ENCODE data around the gene CCL13.

Gene CCL13

DNA sequence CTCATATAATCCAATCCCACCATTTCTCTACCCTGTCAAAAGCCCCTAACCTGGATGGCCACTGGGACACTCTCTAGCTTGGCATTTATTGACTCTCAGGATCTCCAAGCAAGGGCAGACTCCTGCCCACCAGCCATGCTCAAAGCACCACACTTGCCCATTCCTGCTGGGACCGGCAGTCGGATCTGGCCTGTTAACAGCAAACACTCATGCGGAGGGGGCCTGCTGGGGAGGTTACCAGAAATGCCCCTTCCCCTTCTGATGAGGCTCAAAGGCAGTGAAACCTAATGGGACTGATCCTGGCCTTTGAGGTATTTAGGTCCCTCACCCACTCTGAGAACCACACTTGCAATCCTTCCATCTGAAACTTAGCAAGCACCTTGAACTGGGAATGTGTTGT is 13.3 kb downstream of the CCL13 start:
- H3K36me3 ChIP-seq (ENCODE audit: insufficient read depth, low read length), result no peaks in the 10 kb centered on the region
- no peaks in the 10 kb centered on the region for H3K9me3 ChIP-seq (ENCODE audit: insufficient read depth, low read depth, low read length)
- no peak overlapping the region for H2AFZ ChIP-seq (ENCODE audit: low read length)
- no peak overlapping the region for H3K4me2 ChIP-seq (ENCODE audit: low read depth, low read length, poor library complexity, severe bottlenecking)
- peaks cover 77% of the 10 kb centered on the region for H3K4me1 ChIP-seq (ENCODE audit: insufficient read depth, low read length, poor library complexity, severe bottlenecking)
- peak overlapping the region; percentile 18 for H3K9ac ChIP-seq (ENCODE audit: low read depth, low read length, poor library complexity, severe bottlenecking)
- TF ChIP-seq, protein P1, sequence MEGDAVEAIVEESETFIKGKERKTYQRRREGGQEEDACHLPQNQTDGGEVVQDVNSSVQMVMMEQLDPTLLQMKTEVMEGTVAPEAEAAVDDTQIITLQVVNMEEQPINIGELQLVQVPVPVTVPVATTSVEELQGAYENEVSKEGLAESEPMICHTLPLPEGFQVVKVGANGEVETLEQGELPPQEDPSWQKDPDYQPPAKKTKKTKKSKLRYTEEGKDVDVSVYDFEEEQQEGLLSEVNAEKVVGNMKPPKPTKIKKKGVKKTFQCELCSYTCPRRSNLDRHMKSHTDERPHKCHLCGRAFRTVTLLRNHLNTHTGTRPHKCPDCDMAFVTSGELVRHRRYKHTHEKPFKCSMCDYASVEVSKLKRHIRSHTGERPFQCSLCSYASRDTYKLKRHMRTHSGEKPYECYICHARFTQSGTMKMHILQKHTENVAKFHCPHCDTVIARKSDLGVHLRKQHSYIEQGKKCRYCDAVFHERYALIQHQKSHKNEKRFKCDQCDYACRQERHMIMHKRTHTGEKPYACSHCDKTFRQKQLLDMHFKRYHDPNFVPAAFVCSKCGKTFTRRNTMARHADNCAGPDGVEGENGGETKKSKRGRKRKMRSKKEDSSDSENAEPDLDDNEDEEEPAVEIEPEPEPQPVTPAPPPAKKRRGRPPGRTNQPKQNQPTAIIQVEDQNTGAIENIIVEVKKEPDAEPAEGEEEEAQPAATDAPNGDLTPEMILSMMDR (conservative IDR thresholded peaks at IDR 0.05; ENCODE audit: low read length), result no peak
- TF ChIP-seq EZH2phosphoT487 (IDR thresholded peaks at IDR 0.05; ENCODE audit: borderline replicate concordance), result no peak
- no peaks in the 10 kb centered on the region for H3K27me3 ChIP-seq (ENCODE audit: insufficient read depth, low read length, poor library complexity, severe bottlenecking)
- H3F3A ChIP-seq (ENCODE audit: low read depth), result peaks cover 15% of the 10 kb centered on the region
- H3K4me3 ChIP-seq (ENCODE audit: low read length, poor library complexity, severe bottlenecking), result no peak overlapping the region
- no peaks in the 10 kb centered on the region for H3K9me2 ChIP-seq (replicated peaks; ENCODE audit: low read depth, low read length)
- H3K79me2 ChIP-seq (ENCODE audit: insufficient read depth, low read length), result no peaks in the 10 kb centered on the region
- no peaks in the 10 kb centered on the region for H4K20me1 ChIP-seq (ENCODE audit: insufficient read depth, low read length, poor library complexity, severe bottlenecking)

DNA sequence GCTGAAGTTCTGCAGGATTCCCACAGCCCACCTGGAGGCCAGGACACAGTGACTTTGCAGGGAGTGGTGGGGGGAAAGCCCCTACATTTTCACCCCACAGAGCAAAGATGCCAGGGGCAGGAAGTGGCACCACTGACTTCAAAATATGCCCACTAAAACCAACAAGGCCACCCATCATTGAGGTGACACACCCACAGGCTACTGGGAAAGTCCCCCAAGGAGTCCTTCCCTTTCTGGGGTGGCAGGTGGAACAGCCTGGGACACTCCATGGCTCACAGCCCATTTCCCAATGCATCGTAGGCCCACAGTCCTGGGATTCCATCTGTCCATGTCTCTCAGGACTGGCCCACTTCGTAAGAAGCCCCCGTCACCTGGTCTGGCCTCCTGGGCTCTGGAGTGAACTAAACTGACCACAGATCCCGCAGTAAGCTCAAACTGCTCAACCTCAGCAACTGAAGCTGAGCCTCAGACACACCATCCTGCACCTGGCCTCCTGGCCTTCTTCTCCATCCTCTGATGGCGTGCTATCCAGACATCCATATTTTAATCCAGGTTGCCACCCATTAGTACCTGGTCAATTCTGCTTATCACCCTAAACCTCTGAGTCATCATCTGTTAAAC is 14.2 kb downstream of the CCL13 start:
- H3K9me2 ChIP-seq (replicated peaks; ENCODE audit: low read depth, low read length), result no peaks in the 10 kb centered on the region
- H3K4me2 ChIP-seq (ENCODE audit: low read depth, low read length, poor library complexity, severe bottlenecking), result peak overlapping the region; percentile 18
- no peaks in the 10 kb centered on the region for H3K27me3 ChIP-seq (ENCODE audit: insufficient read depth, low read length, poor library complexity, severe bottlenecking)
- no peak overlapping the region for H3K4me3 ChIP-seq (ENCODE audit: low read length, poor library complexity, severe bottlenecking)
- peaks cover 8% of the 10 kb centered on the region; the same call in 1 of the 2 replicates for H3F3A ChIP-seq (ENCODE audit: low read depth)
- TF ChIP-seq, protein P1 (conservative IDR thresholded peaks at IDR 0.05; ENCODE audit: low read length), result no peak
- no peak for TF ChIP-seq EZH2phosphoT487 (IDR thresholded peaks at IDR 0.05; ENCODE audit: borderline replicate concordance)
- H3K36me3 ChIP-seq (ENCODE audit: insufficient read depth, low read length), result no peaks in the 10 kb centered on the region
- H3K9ac ChIP-seq (ENCODE audit: low read depth, low read length, poor library complexity, severe bottlenecking), result peak overlapping the region; percentile 18
- H2AFZ ChIP-seq (ENCODE audit: low read length), result no peak overlapping the region
- no peaks in the 10 kb centered on the region for H4K20me1 ChIP-seq (ENCODE audit: insufficient read depth, low read length, poor library complexity, severe bottlenecking)
- no peaks in the 10 kb centered on the region for H3K79me2 ChIP-seq (ENCODE audit: insufficient read depth, low read length)
- H3K9me3 ChIP-seq (ENCODE audit: insufficient read depth, low read depth, low read length), result no peaks in the 10 kb centered on the region
- peaks cover 68% of the 10 kb centered on the region for H3K4me1 ChIP-seq (ENCODE audit: insufficient read depth, low read length, poor library complexity, severe bottlenecking)

DNA sequence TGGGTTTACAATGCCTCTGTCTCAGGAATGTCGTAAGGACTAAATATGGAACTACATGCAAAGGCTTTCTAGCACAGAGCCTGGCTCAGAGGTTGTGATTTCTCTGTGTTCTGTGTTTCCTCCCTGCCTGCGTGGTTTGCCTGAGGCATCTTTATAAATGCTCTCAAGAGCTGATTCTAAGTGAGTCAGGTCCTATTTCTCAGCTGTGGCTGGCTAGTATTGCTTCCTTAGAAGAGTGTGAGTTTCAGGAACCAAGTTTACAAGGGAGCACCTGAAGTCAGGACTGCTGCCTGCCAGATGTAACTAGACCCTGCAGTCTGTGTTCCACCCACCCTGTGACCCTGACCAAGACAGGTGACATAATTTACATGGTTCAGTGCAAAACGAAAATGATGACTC is 14.7 kb downstream of the CCL13 start:
- Histone ChIP-seq H3K9ac (ENCODE audit: low read depth, low read length, poor library complexity, severe bottlenecking) (peak overlapping the region; percentile 18), H2AFZ (ENCODE audit: low read length) (no peak overlapping the region), H3K4me3 (ENCODE audit: low read length, poor library complexity, severe bottlenecking) (no peak overlapping the region), H3K4me2 (ENCODE audit: low read depth, low read length, poor library complexity, severe bottlenecking) (peak overlapping the region; percentile 18), H3K9me3 (ENCODE audit: insufficient read depth, low read depth, low read length) (no peaks in the 10 kb centered on the region), H4K20me1 (ENCODE audit: insufficient read depth, low read length, poor library complexity, severe bottlenecking) (no peaks in the 10 kb centered on the region), H3K27me3 (ENCODE audit: insufficient read depth, low read length, poor library complexity, severe bottlenecking) (no peaks in the 10 kb centered on the region), H3F3A (ENCODE audit: low read depth) (0 out of 2 replicates have a peak, but pooled peaks cover 4% of the 10 kb centered on the region), H3K79me2 (ENCODE audit: insufficient read depth, low read length) (no peaks in the 10 kb centered on the region), H3K9me2 (replicated peaks; ENCODE audit: low read depth, low read length) (no peaks in the 10 kb centered on the region), H3K36me3 (ENCODE audit: insufficient read depth, low read length) (no peaks in the 10 kb centered on the region), H3K4me1 (ENCODE audit: insufficient read depth, low read length, poor library complexity, severe bottlenecking) (peaks cover 63% of the 10 kb centered on the region)
- TF ChIP-seq, protein P1 (conservative IDR thresholded peaks at IDR 0.05; ENCODE audit: low read length), result no peak
- no peak for TF ChIP-seq EZH2phosphoT487 (IDR thresholded peaks at IDR 0.05; ENCODE audit: borderline replicate concordance)
